Measurements from ENCODE around the gene CDH4. TPM values are rescaled to one million over a fixed set of nuclear protein-coding genes. Genes with fewer than 3 reads are reported as not detected.

Gene CDH4
- total RNA-seq: 39.7 and 50.9 TPM in 2 replicates

- Histone ChIP-seq H3K4me3 (ENCODE audit: low read depth, low read length) (peak within 1 kb of the TSS; percentile 58), H3K36me3 (ENCODE audit: control insufficient read depth, insufficient read depth, low read length) (no peaks in the 10 kb centered on the region), H3K27me3 (ENCODE audit: control insufficient read depth, insufficient read depth, low read length) (peaks cover 14% of the 10 kb centered on the region)
- DNase-seq (ENCODE audit: low read depth): no peak
- no peak for TF ChIP-seq CTCF (IDR thresholded peaks at IDR 0.05; ENCODE audit: insufficient read depth, low read length, poor library complexity, severe bottlenecking)
These were observed at the start of gene CDH4 for GRCh38 chr20:61251529-61252393. TSS of gene CDH4 (plus strand) at chr20:61252261.

GRCh38 chr20:61203320-61203719 is 48.7 kb upstream of the CDH4 start:
- Histone ChIP-seq H3K4me3 (ENCODE audit: low read depth, low read length) (no peak overlapping the region), H3K27me3 (ENCODE audit: control insufficient read depth, insufficient read depth, low read length) (peaks cover 14% of the 10 kb centered on the region), H3K36me3 (ENCODE audit: control insufficient read depth, insufficient read depth, low read length) (no peaks in the 10 kb centered on the region)
- no peak for DNase-seq (ENCODE audit: low read depth)
- no peak for TF ChIP-seq CTCF (IDR thresholded peaks at IDR 0.05; ENCODE audit: insufficient read depth, low read length, poor library complexity, severe bottlenecking)

GRCh38 chr20:61204206-61204605 is 47.9 kb upstream of the CDH4 start:
- Histone ChIP-seq H3K36me3 (ENCODE audit: control insufficient read depth, insufficient read depth, low read length) (no peaks in the 10 kb centered on the region), H3K27me3 (ENCODE audit: control insufficient read depth, insufficient read depth, low read length) (peaks cover 16% of the 10 kb centered on the region), H3K4me3 (ENCODE audit: low read depth, low read length) (no peak overlapping the region)
- DNase-seq (ENCODE audit: low read depth): no peak
- no peak for TF ChIP-seq CTCF (IDR thresholded peaks at IDR 0.05; ENCODE audit: insufficient read depth, low read length, poor library complexity, severe bottlenecking)

GRCh38 chr20:61205769-61206168 is 46.3 kb upstream of the CDH4 start:
- DNase-seq (ENCODE audit: low read depth): no peak

GRCh38 chr20:61210862-61211261 is 41.2 kb upstream of the CDH4 start:
- TF ChIP-seq CTCF (IDR thresholded peaks at IDR 0.05; ENCODE audit: insufficient read depth, low read length, poor library complexity, severe bottlenecking): no peak
- peaks cover 7% of the 10 kb centered on the region for H3K27me3 ChIP-seq (ENCODE audit: control insufficient read depth, insufficient read depth, low read length)
- DNase-seq (ENCODE audit: low read depth): no peak
- H3K4me3 ChIP-seq (ENCODE audit: low read depth, low read length): no peak overlapping the region
- no peaks in the 10 kb centered on the region for H3K36me3 ChIP-seq (ENCODE audit: control insufficient read depth, insufficient read depth, low read length)

More at GRCh38 chr20:61205769-61206168, 46.3 kb upstream of the CDH4 start:
- H3K4me3 ChIP-seq (ENCODE audit: low read depth, low read length): no peak overlapping the region
- H3K27me3 ChIP-seq (ENCODE audit: control insufficient read depth, insufficient read depth, low read length): peaks cover 18% of the 10 kb centered on the region
- no peak for TF ChIP-seq CTCF (IDR thresholded peaks at IDR 0.05; ENCODE audit: insufficient read depth, low read length, poor library complexity, severe bottlenecking)
- no peaks in the 10 kb centered on the region for H3K36me3 ChIP-seq (ENCODE audit: control insufficient read depth, insufficient read depth, low read length)
